ENCODE results near the gene CACNG4. TPM values are rescaled to one million over a fixed set of nuclear protein-coding genes. Genes with fewer than 3 reads are reported as not detected.

CACNG4 gene
- total and polyA plus RNA-seq, 9 of the 15 experiments (the other 6 are each of a cell fraction or from before 2014, with no cell fraction given) = 0.07 TPM; not detected in 8

DNA sequence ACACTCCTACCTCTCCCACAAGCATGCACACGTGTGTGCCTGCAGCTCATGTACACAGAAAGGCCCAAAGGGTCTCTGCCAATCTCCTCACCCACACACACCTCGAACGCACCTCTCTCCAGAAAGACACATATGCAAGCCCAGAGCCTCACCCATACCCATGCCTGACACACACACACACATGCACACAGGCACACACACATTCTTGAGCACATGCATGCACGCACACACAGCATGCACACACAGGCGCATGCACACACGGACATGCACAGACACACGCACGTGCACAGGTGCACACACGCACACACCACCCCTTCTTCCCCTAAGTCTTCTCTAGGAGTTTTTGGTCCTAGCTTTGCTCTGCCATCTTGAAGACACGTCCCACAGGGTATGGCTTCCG, 48.7 kb upstream of the CACNG4 start:
- peaks cover 37 to 78% of the 10 kb centered on the region in 2 experiments for H3K27me3 ChIP-seq (ENCODE audit: control insufficient read depth in 2 of 2, insufficient read depth in 2 of 2, low read length in 2 of 2)
- H3K27ac ChIP-seq (ENCODE audit: extremely low read depth, low read depth, low read length) = no peak overlapping the region
- POLR2A ChIA-PET = interaction anchor here (0.9 kb wide), 1 partner anchor 203 kb away, joined by 3 read pairs; no protein-coding TSS in a partner anchor
- CTCF ChIA-PET (ENCODE audit: low intra/inter-chr PET ratio) = no interaction called here
- intact Hi-C loops (cut with micrococcal nuclease) = no loop called here
- FAIRE-seq (no peak), DNase-seq (ENCODE audit: extremely low read depth in 1 of 4, low spot score in 3 of 4) (no peak), ATAC-seq (no peak)
- TF ChIP-seq FOXJ2 (tag; IDR thresholded peaks at IDR 0.05) (no peak), HDAC3 (IDR thresholded peaks at IDR 0.05; ENCODE audit: borderline replicate concordance, partially characterized antibody) (no peak), ZZZ3 (IDR thresholded peaks at IDR 0.05) (no peak)
- H3K79me2 ChIP-seq (ENCODE audit: control insufficient read depth, insufficient read depth, low read length) = no peaks in the 10 kb centered on the region
- in situ Hi-C loops (cut with MboI) = no loop called here
- no TSS peak for BruUV-seq (replicated peaks)
- no peaks in the 10 kb centered on the region for H3K9me1 ChIP-seq (ENCODE audit: control insufficient read depth, insufficient read depth, low read length)
- no peaks in the 10 kb centered on the region for H4K20me1 ChIP-seq (replicated peaks; ENCODE audit: control insufficient read depth, insufficient read depth, low read length)
- H3K36me3 ChIP-seq (ENCODE audit: control insufficient read depth, insufficient read depth, low read length) = no peaks in the 10 kb centered on the region
- H3K4me1 ChIP-seq (replicated peaks in 1 of 2; ENCODE audit: control insufficient read depth in 2 of 2, insufficient read depth in 2 of 2, low read length in 2 of 2) = no peaks in the 10 kb centered on the region
- WGBS (ENCODE audit: insufficient coverage, low coverage, missing lambda C conversion rate) = 1% methylated on average over 11 of the region's 11 CpGs
- H3K9me3 ChIP-seq (replicated peaks; ENCODE audit: control insufficient read depth, insufficient read depth, low read depth, low read length) = no peaks in the 10 kb centered on the region
- H3K4me3 ChIP-seq = no peak overlapping the region
- H2AFZ ChIP-seq (ENCODE audit: low read depth, low read length) = no peak overlapping the region
- no peak overlapping the region for H3K4me2 ChIP-seq (ENCODE audit: insufficient read depth, low read length)
- H3K9ac ChIP-seq (ENCODE audit: insufficient read depth in 1 of 2, low read depth in 2 of 2, low read length in 2 of 2) = no peak overlapping the region

DNA sequence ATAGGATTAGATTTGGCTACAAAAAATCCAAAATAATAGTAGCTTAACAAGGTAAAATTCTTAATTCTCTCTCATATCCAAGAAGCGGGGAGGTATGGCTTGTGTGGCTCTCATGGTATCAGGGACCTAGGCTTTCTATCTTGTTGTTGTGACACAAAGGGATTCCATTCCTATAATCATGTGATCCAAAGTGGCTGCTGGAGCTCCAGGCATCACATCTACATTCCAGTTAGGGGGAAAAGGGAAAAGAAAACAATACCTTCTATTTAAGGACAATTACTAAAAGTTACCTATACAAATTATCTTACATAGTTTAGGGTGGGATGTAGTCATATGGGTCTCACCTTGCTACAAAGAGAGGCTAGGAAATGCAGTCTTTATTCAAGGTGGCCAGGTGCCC, 47.6 kb upstream of the CACNG4 start:
- no peak for ATAC-seq
- 11% methylated on average over 1 of the region's 1 CpG for WGBS (ENCODE audit: insufficient coverage, low coverage, missing lambda C conversion rate)
- in situ Hi-C loops (cut with MboI) (no loop called here), intact Hi-C loops (cut with micrococcal nuclease) (no loop called here)
- H2AFZ ChIP-seq (ENCODE audit: low read depth, low read length) = no peak overlapping the region
- ChIA-PET POLR2A (interaction anchor here (1.0 kb wide), 1 partner anchor 17 kb away, joined by 3 read pairs; no protein-coding TSS in a partner anchor), CTCF (ENCODE audit: low intra/inter-chr PET ratio) (no interaction called here)
- DNase-seq (ENCODE audit: extremely low read depth in 1 of 4, low spot score in 3 of 4) = no peak
- H3K9me1 ChIP-seq (ENCODE audit: control insufficient read depth, insufficient read depth, low read length) = no peaks in the 10 kb centered on the region
- no peaks in the 10 kb centered on the region for H4K20me1 ChIP-seq (replicated peaks; ENCODE audit: control insufficient read depth, insufficient read depth, low read length)
- no peaks in the 10 kb centered on the region for H3K36me3 ChIP-seq (ENCODE audit: control insufficient read depth, insufficient read depth, low read length)
- TF ChIP-seq DIDO1 (tag; IDR thresholded peaks at IDR 0.05; ENCODE audit: low read depth) (no peak), NFRKB (IDR thresholded peaks at IDR 0.05; ENCODE audit: low read depth) (no peak), MAZ (CRISPR knock-in tag; conservative IDR thresholded peaks at IDR 0.05 in 1 of 2, IDR thresholded peaks at IDR 0.05 in 1 of 2) (no peak), RBM25 (IDR thresholded peaks at IDR 0.05; ENCODE audit: low read depth, low read length, severe bottlenecking) (peak; percentile 93)
- no peaks in the 10 kb centered on the region for H3K79me2 ChIP-seq (ENCODE audit: control insufficient read depth, insufficient read depth, low read length)
- no peaks in the 10 kb centered on the region for H3K4me1 ChIP-seq (replicated peaks in 1 of 2; ENCODE audit: control insufficient read depth in 2 of 2, insufficient read depth in 2 of 2, low read length in 2 of 2)
- no peaks in the 10 kb centered on the region for H3K9me3 ChIP-seq (replicated peaks; ENCODE audit: control insufficient read depth, insufficient read depth, low read depth, low read length)
- FAIRE-seq = no peak
- H3K27ac ChIP-seq (ENCODE audit: extremely low read depth, low read depth, low read length) = no peak overlapping the region
- no peak overlapping the region for H3K4me2 ChIP-seq (ENCODE audit: insufficient read depth, low read length)
- no peak overlapping the region for H3K9ac ChIP-seq (ENCODE audit: insufficient read depth in 1 of 2, low read depth in 2 of 2, low read length in 2 of 2)
- peaks cover 29 to 73% of the 10 kb centered on the region in 2 experiments; a peak in 4 of 5 replicates for H3K27me3 ChIP-seq (ENCODE audit: control insufficient read depth in 2 of 2, insufficient read depth in 2 of 2, low read length in 2 of 2)
- no peak overlapping the region for H3K4me3 ChIP-seq
- BruUV-seq (replicated peaks) = no TSS peak

Data from K562 (cell line).